Mesodermal cell (in vitro differentiated cells): Measurements from ENCODE around the gene AMER2.

ENCODE experiments used
- H3K27ac ChIP-seq: 2 replicates; pipeline ENCODE4 v1.7.0; 2013; ENCODE audit warnings: mild to moderate bottlenecking, low read depth, low read length, moderate library complexity; ENCODE audit not compliant: severe bottlenecking
- H3K36me3 ChIP-seq: 2 replicates; pipeline ENCODE4 v1.7.1; 2013; ENCODE audit warnings: mild to moderate bottlenecking, low read length, moderate library complexity; ENCODE audit not compliant: control insufficient read depth, insufficient read depth
- H3K4me1 ChIP-seq: one replicate; pipeline ENCODE4 v1.7.1; 2013; ENCODE audit warnings: mild to moderate bottlenecking, low read length; ENCODE audit not compliant: insufficient read depth, control insufficient read depth, poor library complexity, severe bottlenecking
- H3K4me3 ChIP-seq: 2 replicates; pipeline ENCODE4 v1.7.0; 2013; ENCODE audit warnings: low read length, control low read depth, mild to moderate bottlenecking; ENCODE audit not compliant: insufficient read depth, poor library complexity, severe bottlenecking; ENCODE audit errors: extremely low read depth
- H3K9me3 ChIP-seq: 2 replicates; pipeline ENCODE4 v1.7.1; 2013; ENCODE audit warnings: mild to moderate bottlenecking, low read length, moderate library complexity; ENCODE audit not compliant: control insufficient read depth
- WGBS, 2 experiments: methylation state at CpG; one replicate each; pipeline ENCODE4 v1.1.5; 2013; ENCODE audit warnings: missing lambda C conversion rate in 2 of 2; ENCODE audit not compliant: insufficient coverage in 2 of 2; 5-methylcytosine and 5-hydroxymethylcytosine counted together

The AMER2 gene

GRCh38 chr13:25203127-25203740, 31.1 kb upstream of the AMER2 start:
- H3K27ac ChIP-seq: no peak overlapping the region
- H3K36me3 ChIP-seq: no peaks in the 10 kb centered on the region
- no peaks in the 10 kb centered on the region for H3K4me1 ChIP-seq
- 59 to 69% methylated on average over 9 to 15 of the region's 17 CpGs for WGBS, 2 experiments
- H3K9me3 ChIP-seq: no peaks in the 10 kb centered on the region
- H3K4me3 ChIP-seq: no peak overlapping the region

- Histone ChIP-seq H3K36me3 (no peaks in the 10 kb centered on the region), H3K27ac (no peak overlapping the region), H3K9me3 (no peaks in the 10 kb centered on the region), H3K4me1 (no peaks in the 10 kb centered on the region), H3K4me3 (no peak overlapping the region)
- 100% methylated on average over 2 of the region's 4 CpGs; no CpG with 5 or more reads in 1 of the 2 experiments for WGBS, 2 experiments
Observed at GRCh38 chr13:25200783-25201182, 28.7 kb upstream of the AMER2 start.

GRCh38 chr13:25198647-25199046, 26.6 kb upstream of the AMER2 start:
- WGBS, 2 experiments: 79 to 90% methylated on average over 3 to 5 of the region's 5 CpGs
- Histone ChIP-seq H3K4me3 (no peak overlapping the region), H3K9me3 (no peaks in the 10 kb centered on the region), H3K27ac (no peak overlapping the region), H3K4me1 (no peaks in the 10 kb centered on the region), H3K36me3 (no peaks in the 10 kb centered on the region)

GRCh38 chr13:25196971-25197370, 24.9 kb upstream of the AMER2 start:
- H3K27ac ChIP-seq: no peak overlapping the region
- 89 to 94% methylated on average over 3 to 10 of the region's 11 CpGs for WGBS, 2 experiments
- no peak overlapping the region for H3K4me3 ChIP-seq
- H3K4me1 ChIP-seq: no peaks in the 10 kb centered on the region
- H3K36me3 ChIP-seq: no peaks in the 10 kb centered on the region
- no peaks in the 10 kb centered on the region for H3K9me3 ChIP-seq

- WGBS, 2 experiments: 86 to 92% methylated on average over 7 to 8 of the region's 8 CpGs
- no peaks in the 10 kb centered on the region for H3K4me1 ChIP-seq
- no peak overlapping the region for H3K27ac ChIP-seq
- no peaks in the 10 kb centered on the region for H3K36me3 ChIP-seq
- H3K9me3 ChIP-seq: no peaks in the 10 kb centered on the region
- H3K4me3 ChIP-seq: no peak overlapping the region
Observed at GRCh38 chr13:25192936-25193335, 20.8 kb upstream of the AMER2 start.

GRCh38 chr13:25192489-25192888, 20.4 kb upstream of the AMER2 start:
- Histone ChIP-seq H3K27ac (no peak overlapping the region), H3K4me3 (no peak overlapping the region), H3K36me3 (no peaks in the 10 kb centered on the region), H3K4me1 (no peaks in the 10 kb centered on the region), H3K9me3 (no peaks in the 10 kb centered on the region)
- 80 to 86% methylated on average over 2 to 4 of the region's 8 CpGs for WGBS, 2 experiments

GRCh38 chr13:25192052-25192451, 20.0 kb upstream of the AMER2 start:
- no peaks in the 10 kb centered on the region for H3K36me3 ChIP-seq
- no peaks in the 10 kb centered on the region for H3K9me3 ChIP-seq
- 88 to 94% methylated on average over 2 of the region's 2 CpGs for WGBS, 2 experiments

GRCh38 chr13:25190771-25191170, 18.7 kb upstream of the AMER2 start:
- 100% methylated on average over 1 to 2 of the region's 4 CpGs for WGBS, 2 experiments
- Histone ChIP-seq H3K4me3 (no peak overlapping the region), H3K27ac (no peak overlapping the region), H3K4me1 (no peaks in the 10 kb centered on the region), H3K36me3 (no peaks in the 10 kb centered on the region), H3K9me3 (no peaks in the 10 kb centered on the region)

More at GRCh38 chr13:25192052-25192451, 20.0 kb upstream of the AMER2 start:
- Histone ChIP-seq H3K27ac (no peak overlapping the region), H3K4me1 (no peaks in the 10 kb centered on the region), H3K4me3 (no peak overlapping the region)

GRCh38 chr13:25190256-25190655, 18.2 kb upstream of the AMER2 start:
- Histone ChIP-seq H3K27ac (no peak overlapping the region), H3K36me3 (no peaks in the 10 kb centered on the region), H3K4me3 (no peak overlapping the region), H3K9me3 (no peaks in the 10 kb centered on the region), H3K4me1 (no peaks in the 10 kb centered on the region)
- WGBS, 2 experiments: 77 to 84% methylated on average over 5 of the region's 5 CpGs

- Histone ChIP-seq H3K27ac (no peak overlapping the region), H3K4me1 (no peaks in the 10 kb centered on the region), H3K36me3 (no peaks in the 10 kb centered on the region), H3K4me3 (no peak overlapping the region), H3K9me3 (no peaks in the 10 kb centered on the region)
- 94 to 100% methylated on average over 2 to 3 of the region's 5 CpGs for WGBS, 2 experiments
Observed at GRCh38 chr13:25187596-25187995, 15.5 kb upstream of the AMER2 start.

- WGBS, 2 experiments: 88% methylated on average over 12 of the region's 12 CpGs
Observed at GRCh38 chr13:25186187-25186586, 14.1 kb upstream of the AMER2 start.

More at GRCh38 chr13:25186187-25186586, 14.1 kb upstream of the AMER2 start:
- Histone ChIP-seq H3K9me3 (no peaks in the 10 kb centered on the region), H3K27ac (no peak overlapping the region), H3K4me3 (no peak overlapping the region), H3K4me1 (no peaks in the 10 kb centered on the region), H3K36me3 (no peaks in the 10 kb centered on the region)
